ENCODE measurements around the gene RDH5. TPM values are rescaled to one million over a fixed set of nuclear protein-coding genes. Genes with fewer than 3 reads are reported as not detected.

The RDH5 gene
- total RNA-seq, 1 experiment from 2014 or later = 12.6 TPM

- Histone ChIP-seq H2AFZ (no peak overlapping the region), H3K79me2 (ENCODE audit: low read depth) (no peaks in the 10 kb centered on the region), H3K27me3 (ENCODE audit: insufficient read depth, low read depth) (no peaks in the 10 kb centered on the region), H3K9me2 (ENCODE audit: insufficient read depth) (no peaks in the 10 kb centered on the region), H3K27ac (no peak overlapping the region), H3K4me3 (no peak overlapping the region), H3F3A (ENCODE audit: insufficient read depth, low read depth) (peaks cover 13% of the 10 kb centered on the region; the same call in 1 of the 2 replicates), H3K36me3 (ENCODE audit: low read depth) (no peaks in the 10 kb centered on the region), H3K4me1 (replicated peaks; ENCODE audit: insufficient read depth) (peaks cover 18% of the 10 kb centered on the region), H4K20me1 (ENCODE audit: insufficient read depth) (no peaks in the 10 kb centered on the region), H3K4me2 (no peak overlapping the region), H3K9me3 (ENCODE audit: insufficient read depth, low read depth) (no peaks in the 10 kb centered on the region)
- ChIA-PET POLR2A (ENCODE audit: unreplicated experiment) (no interaction called here), CTCF (interaction anchor here (0.6 kb wide), 1 partner anchor 140 kb away, joined by 8 read pairs; no protein-coding TSS in a partner anchor)
- no TSS peak for BruUV-seq (replicated peaks)
- intact Hi-C loops (cut with micrococcal nuclease; ENCODE audit: unreplicated experiment) = no loop called here
- DNase-seq = no peak
- TF ChIP-seq CTCF (conservative IDR thresholded peaks at IDR 0.05) (no peak), EZH2 (IDR thresholded peaks at IDR 0.05; ENCODE audit: low read depth) (no peak)
Measured at GRCh38 chr12:55733858-55734257, 13.7 kb downstream of the RDH5 start.

DNA sequence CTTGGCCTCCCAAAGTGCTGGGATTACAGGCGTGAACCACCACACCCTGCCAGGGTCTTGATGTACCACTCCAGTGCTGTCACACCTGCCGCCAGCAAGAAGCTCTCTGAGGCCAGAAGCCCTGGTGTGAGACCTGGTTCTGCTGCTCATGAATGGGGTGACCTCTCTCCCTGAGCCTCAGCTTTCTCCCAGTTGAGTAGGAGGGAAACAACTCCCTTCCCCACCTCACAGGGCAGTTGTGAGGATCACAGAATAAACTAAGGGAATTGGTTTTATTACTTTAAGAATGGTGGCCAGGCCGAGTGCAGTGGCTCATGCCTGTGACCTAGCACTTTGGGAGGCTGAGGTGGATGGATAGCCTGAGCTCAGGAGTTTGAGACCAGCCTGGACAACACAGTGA, 14.4 kb downstream of the RDH5 start:
- no peak overlapping the region for H2AFZ ChIP-seq
- CTCF ChIA-PET = interaction anchor here (0.6 kb wide), 1 partner anchor 139 kb away, joined by 8 read pairs; no protein-coding TSS in a partner anchor

GRCh38 chr12:55736076-55736475, 15.9 kb downstream of the RDH5 start:
- Histone ChIP-seq H3K4me2 (no peak overlapping the region), H3F3A (ENCODE audit: insufficient read depth, low read depth) (peaks cover 7% of the 10 kb centered on the region; the same call in 1 of the 2 replicates), H3K27me3 (ENCODE audit: insufficient read depth, low read depth) (no peaks in the 10 kb centered on the region), H3K9me2 (ENCODE audit: insufficient read depth) (no peaks in the 10 kb centered on the region), H3K27ac (no peak overlapping the region), H3K79me2 (ENCODE audit: low read depth) (no peaks in the 10 kb centered on the region), H3K4me3 (no peak overlapping the region), H3K36me3 (ENCODE audit: low read depth) (no peaks in the 10 kb centered on the region), H4K20me1 (ENCODE audit: insufficient read depth) (no peaks in the 10 kb centered on the region), H2AFZ (no peak overlapping the region), H3K9me3 (ENCODE audit: insufficient read depth, low read depth) (no peaks in the 10 kb centered on the region), H3K4me1 (replicated peaks; ENCODE audit: insufficient read depth) (peaks cover 9% of the 10 kb centered on the region)
- no peak for DNase-seq
- ChIA-PET POLR2A (ENCODE audit: unreplicated experiment) (no interaction called here), CTCF (interaction anchor here (0.5 to 0.7 kb wide), 3 partner anchors 89 to 1120 kb away, joined by 3 to 7 read pairs (median 3); no protein-coding TSS in a partner anchor)
- TF ChIP-seq CTCF (conservative IDR thresholded peaks at IDR 0.05) (no peak), EZH2 (IDR thresholded peaks at IDR 0.05; ENCODE audit: low read depth) (no peak)
- intact Hi-C loops (cut with micrococcal nuclease; ENCODE audit: unreplicated experiment) = loop anchor here (5.0 kb wide), 1 partner anchor 901 kb away; no protein-coding TSS in a partner anchor
- BruUV-seq (replicated peaks) = no TSS peak

More for the DNA sequence above, 14.4 kb downstream of the RDH5 start:
- no peak overlapping the region for H3K27ac ChIP-seq
- H3K9me3 ChIP-seq (ENCODE audit: insufficient read depth, low read depth) = no peaks in the 10 kb centered on the region
- peaks cover 17% of the 10 kb centered on the region for H3K4me1 ChIP-seq (replicated peaks; ENCODE audit: insufficient read depth)
- POLR2A ChIA-PET (ENCODE audit: unreplicated experiment) = no interaction called here
- no peak overlapping the region for H3K4me3 ChIP-seq
- H3K36me3 ChIP-seq (ENCODE audit: low read depth) = no peaks in the 10 kb centered on the region
- H3F3A ChIP-seq (ENCODE audit: insufficient read depth, low read depth) = peaks cover 7% of the 10 kb centered on the region; the same call in 1 of the 2 replicates
- no peak for DNase-seq
- no peak overlapping the region for H3K4me2 ChIP-seq
- H3K27me3 ChIP-seq (ENCODE audit: insufficient read depth, low read depth) = no peaks in the 10 kb centered on the region
- H3K79me2 ChIP-seq (ENCODE audit: low read depth) = no peaks in the 10 kb centered on the region
- TF ChIP-seq EZH2 (IDR thresholded peaks at IDR 0.05; ENCODE audit: low read depth) (no peak), CTCF (conservative IDR thresholded peaks at IDR 0.05) (no peak)
- intact Hi-C loops (cut with micrococcal nuclease; ENCODE audit: unreplicated experiment) = no loop called here
- no peaks in the 10 kb centered on the region for H4K20me1 ChIP-seq (ENCODE audit: insufficient read depth)
- no peaks in the 10 kb centered on the region for H3K9me2 ChIP-seq (ENCODE audit: insufficient read depth)
- no TSS peak for BruUV-seq (replicated peaks)
